Thoracic aorta (tissue), 2 donors: ENCODE measurements around the gene LKAAEAR1. TPM values are rescaled to one million over a fixed set of nuclear protein-coding genes. Genes with fewer than 3 reads are reported as not detected.

Experiments used
- ATAC-seq: fragments of 150-250 bp; one replicate; pipeline ENCODE4 v1.8.0; 2017; ENCODE audit warnings: low read depth; ENCODE audit not compliant: insufficient number of reproducible peaks, low FRiP score
- DNase-seq: peaks from one replicate; pipeline ENCODE4 v3.0.0-alpha.2; 2020; ENCODE audit warnings: low spot score
- H3K27ac ChIP-seq, 2 donors: fragments of 200-600 bp; sonication (generic); 1 replicate in 1 of 2; 2 replicates in 1 of 2; pipeline ENCODE4 v1.5.1; 2016; ENCODE audit warnings: mild to moderate bottlenecking in 2 of 2, moderate library complexity in 2 of 2
- H3K27me3 ChIP-seq: fragments of 200-600 bp; sonication (generic); replicated peaks from 2 replicates; pipeline ENCODE4 v1.6.0; 2016; ENCODE audit warnings: mild to moderate bottlenecking; ENCODE audit not compliant: insufficient read depth
- H3K36me3 ChIP-seq: fragments of 200-600 bp; sonication (generic); one replicate; pipeline ENCODE4 v1.5.1; 2016
- H3K4me1 ChIP-seq, 2 donors: fragments of 200-600 bp; sonication (generic); 1 replicate in 1 of 2; 2 replicates in 1 of 2; pipeline versions ENCODE4 v1.5.1 to v1.6.0; 2016; ENCODE audit warnings: low read depth in 2 of 2, mild to moderate bottlenecking in 1 of 2; ENCODE audit not compliant: control insufficient read depth in 1 of 2
- H3K4me3 ChIP-seq: fragments of 200-600 bp; sonication (generic); 2 replicates; pipeline ENCODE4 v1.5.1; 2016; ENCODE audit warnings: mild to moderate bottlenecking
- H3K9me3 ChIP-seq: fragments of 200-600 bp; sonication (generic); 2 replicates; pipeline ENCODE4 v1.5.1; 2016
- CTCF ChIP-seq: fragments of 200-600 bp; sonication (generic); IDR thresholded peaks from one replicate; pipeline ENCODE4 v1.5.1; 2019; ENCODE audit warnings: antibody characterized with exemption
- total RNA-seq, 2 donors: library from RNA; depleted of rRNA; stranded (reverse); fragments of >200 nt; gene quantifications; one replicate each; pipeline versions ENCODE4 v1.1.0 to v1.2.3, GENCODE V29; 2016

LKAAEAR1 gene
- total RNA-seq, 2 donors from 2014 or later = not detected

- ATAC-seq (no peak), DNase-seq (no peak)
- TF ChIP-seq CTCF = no peak
- H3K36me3 ChIP-seq = no peaks in the 10 kb centered on the region
- H3K9me3 ChIP-seq = no peaks in the 10 kb centered on the region
- H3K27ac ChIP-seq = no peak overlapping the region
- peaks cover 13 to 23% of the 10 kb centered on the region in 2 donors for H3K4me1 ChIP-seq
- H3K4me3 ChIP-seq = no peak overlapping the region
- H3K27me3 ChIP-seq = no peaks in the 10 kb centered on the region
Measured at GRCh38 chr20:64040231-64041039, 43.8 kb downstream of the LKAAEAR1 start.

- no peaks in the 10 kb centered on the region for H3K27me3 ChIP-seq
- no peak for TF ChIP-seq CTCF
- H3K4me1 ChIP-seq = peaks cover 13 to 23% of the 10 kb centered on the region in 2 donors
- ATAC-seq = no peak
- no peaks in the 10 kb centered on the region for H3K36me3 ChIP-seq
- no peaks in the 10 kb centered on the region for H3K9me3 ChIP-seq
- H3K4me3 ChIP-seq = peak overlapping the region; percentile 65
- no peak for DNase-seq
- no peak overlapping the region for H3K27ac ChIP-seq
Measured at GRCh38 chr20:64039293-64040160, 44.7 kb downstream of the LKAAEAR1 start.

GRCh38 chr20:64038565-64039292 lies 45.5 kb downstream of the LKAAEAR1 start:
- ATAC-seq (no peak), DNase-seq (no peak)
- H3K27me3 ChIP-seq = no peaks in the 10 kb centered on the region
- no peaks in the 10 kb centered on the region for H3K9me3 ChIP-seq
- H3K4me3 ChIP-seq = peak overlapping the region; percentile 65
- peak; percentile 72 for TF ChIP-seq CTCF
- no peaks in the 10 kb centered on the region for H3K36me3 ChIP-seq
- H3K27ac ChIP-seq = no peak overlapping the region
- H3K4me1 ChIP-seq = peaks cover 13 to 23% of the 10 kb centered on the region in 2 donors

GRCh38 chr20:64038224-64038564 lies 46.0 kb downstream of the LKAAEAR1 start:
- Histone ChIP-seq H3K27me3 (no peaks in the 10 kb centered on the region), H3K36me3 (peaks cover 1% of the 10 kb centered on the region), H3K27ac (no peak overlapping the region)

More at GRCh38 chr20:64038224-64038564, 46.0 kb downstream of the LKAAEAR1 start:
- Histone ChIP-seq H3K4me3 (peak overlapping the region; percentile 65), H3K4me1 (peaks cover 13 to 23% of the 10 kb centered on the region in 2 donors), H3K9me3 (no peaks in the 10 kb centered on the region)
- ATAC-seq (no peak), DNase-seq (no peak)
- no peak for TF ChIP-seq CTCF
